GM19438 (cell line): ENCODE measurements around the gene HOXA13.

Experiments used
- ATAC-seq: cut with Tn5 transposase; IDR thresholded peaks from one replicate; pipeline ENCODE4 v1.9.1; 2021; ENCODE audit warnings: low read depth; ENCODE audit not compliant: unreplicated experiment

HOXA13 gene

DNA sequence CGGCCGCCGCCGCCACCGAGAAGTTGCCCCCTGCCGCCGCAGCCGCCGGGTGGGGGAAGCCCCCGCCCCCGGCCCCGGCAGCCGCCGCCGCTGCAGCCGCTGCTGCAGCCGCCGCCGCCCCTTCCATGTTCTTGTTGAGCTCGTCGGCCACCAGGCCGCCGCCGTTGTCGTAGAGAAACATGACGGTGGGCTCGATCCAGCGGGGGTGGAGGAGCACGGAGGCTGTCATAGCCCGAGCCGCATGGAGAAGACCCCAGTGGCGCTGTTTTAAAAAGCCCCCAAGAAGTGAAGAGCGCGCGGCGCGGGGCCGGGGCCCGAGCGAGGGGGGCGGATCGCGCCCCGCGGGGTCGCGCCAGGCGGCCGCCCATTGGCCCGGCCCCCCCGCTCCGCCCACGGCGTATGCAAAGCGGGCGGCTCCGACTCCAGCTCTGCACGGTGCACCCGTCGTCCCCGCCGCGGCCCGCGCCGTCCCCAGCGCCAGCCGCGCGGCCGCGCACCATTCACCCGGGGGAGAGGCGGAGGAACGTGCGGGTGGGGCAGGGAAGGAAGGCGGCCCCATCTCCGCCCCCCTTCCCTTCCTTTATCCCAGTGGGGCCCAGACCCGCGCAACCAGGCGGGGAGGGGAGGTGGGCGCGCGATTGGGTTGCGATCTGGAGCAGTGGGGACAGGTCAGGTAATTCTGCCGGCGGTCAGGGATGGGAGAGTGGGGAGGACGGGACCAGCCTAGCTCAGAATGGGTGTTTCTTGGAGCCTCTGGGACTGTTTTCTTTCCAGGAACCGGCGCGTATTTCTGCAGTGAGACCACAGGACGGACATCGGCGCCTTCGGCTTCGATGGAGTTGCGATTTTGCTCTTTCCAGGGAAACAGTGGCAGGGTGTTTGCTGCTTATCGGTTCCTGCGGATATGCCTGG lies at the start of gene HOXA13:
HOXA13 (minus strand) TSS at position 243 of the 912 bp plus-strand sequence; CDS start at position 229, 14 bp downstream.
- peak; percentile 71 for ATAC-seq

DNA sequence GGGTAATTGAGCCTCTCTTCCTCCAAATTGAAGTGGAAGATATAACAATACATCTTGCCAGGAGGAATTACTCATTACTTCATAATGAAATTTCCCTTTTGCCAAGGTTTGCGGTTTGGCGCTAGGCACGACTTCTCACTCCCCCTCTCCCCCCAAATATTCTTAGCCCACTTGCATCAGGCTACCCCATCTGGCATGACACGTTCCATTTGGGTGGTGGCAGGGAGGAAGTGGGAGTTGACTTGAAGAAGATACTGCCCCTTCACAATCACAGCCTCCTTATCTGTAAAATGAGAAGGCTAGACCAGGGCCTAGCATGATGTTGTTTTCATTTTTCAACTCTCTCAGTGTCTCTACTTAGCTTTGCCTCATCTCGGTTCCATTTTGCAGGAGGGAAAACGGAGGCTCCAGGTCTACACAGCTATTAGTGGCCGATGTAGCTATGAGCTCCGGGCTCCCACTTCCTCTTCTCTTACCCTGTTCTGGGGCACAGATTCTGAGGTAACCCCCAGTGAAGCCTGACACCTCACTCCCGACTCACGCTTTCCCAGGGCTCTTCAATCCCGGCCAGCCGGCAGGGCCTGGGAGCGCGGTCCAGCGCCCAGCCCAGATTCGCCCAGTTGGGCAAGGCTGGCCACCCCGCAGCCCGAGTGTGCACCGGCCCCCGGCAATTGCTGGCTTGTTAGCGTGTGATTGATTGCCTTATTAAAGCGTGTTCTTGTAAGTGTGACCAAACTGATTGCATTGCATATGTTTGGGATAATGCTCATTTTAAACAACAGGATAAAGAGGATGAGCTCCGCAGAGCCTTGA lies 49.2 kb upstream of the HOXA13 start:
- ATAC-seq, result no peak

DNA sequence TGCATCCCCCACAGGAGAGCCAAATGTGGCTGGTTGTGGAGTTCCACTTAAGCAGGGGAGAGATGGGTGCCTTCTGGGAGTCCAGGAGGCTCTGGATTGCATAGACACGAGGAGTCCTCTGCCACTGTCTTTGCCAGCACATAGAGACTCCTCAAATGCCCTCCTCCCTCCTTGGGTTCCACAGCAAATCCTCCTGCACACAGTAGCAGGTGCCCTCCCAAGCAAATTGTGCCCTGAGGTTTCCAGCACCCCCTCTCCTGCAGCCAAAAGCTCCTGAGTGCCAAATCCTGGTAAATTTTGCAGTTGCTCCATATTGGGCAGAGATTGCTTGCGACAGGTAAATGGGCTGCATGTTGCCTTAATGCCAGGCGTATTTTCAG lies 48.5 kb upstream of the HOXA13 start:
- ATAC-seq, result no peak

- no peak for ATAC-seq
Observed at GRCh38 chr7:27247452-27248426, 47.8 kb upstream of the HOXA13 start.

DNA sequence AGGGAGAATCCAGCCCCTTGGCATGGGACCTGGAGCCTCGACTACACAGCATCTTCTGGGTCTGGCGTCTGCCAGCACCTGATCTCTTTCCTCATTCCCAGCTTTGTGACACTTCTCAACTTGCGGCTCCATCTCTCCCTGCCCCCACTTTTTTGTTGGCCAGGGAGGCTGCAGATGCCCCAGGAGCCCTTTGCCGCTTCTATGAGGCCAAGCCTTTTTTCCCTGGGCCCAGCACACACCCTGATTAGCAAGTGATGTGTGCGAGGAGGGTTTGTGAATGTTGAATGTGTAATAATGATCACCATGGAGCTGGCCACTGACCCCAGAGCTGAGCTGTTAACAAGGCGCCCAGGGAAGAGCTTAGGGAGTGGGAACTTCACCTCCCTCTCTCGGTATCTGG lies 47.1 kb upstream of the HOXA13 start:
- ATAC-seq, result no peak

DNA sequence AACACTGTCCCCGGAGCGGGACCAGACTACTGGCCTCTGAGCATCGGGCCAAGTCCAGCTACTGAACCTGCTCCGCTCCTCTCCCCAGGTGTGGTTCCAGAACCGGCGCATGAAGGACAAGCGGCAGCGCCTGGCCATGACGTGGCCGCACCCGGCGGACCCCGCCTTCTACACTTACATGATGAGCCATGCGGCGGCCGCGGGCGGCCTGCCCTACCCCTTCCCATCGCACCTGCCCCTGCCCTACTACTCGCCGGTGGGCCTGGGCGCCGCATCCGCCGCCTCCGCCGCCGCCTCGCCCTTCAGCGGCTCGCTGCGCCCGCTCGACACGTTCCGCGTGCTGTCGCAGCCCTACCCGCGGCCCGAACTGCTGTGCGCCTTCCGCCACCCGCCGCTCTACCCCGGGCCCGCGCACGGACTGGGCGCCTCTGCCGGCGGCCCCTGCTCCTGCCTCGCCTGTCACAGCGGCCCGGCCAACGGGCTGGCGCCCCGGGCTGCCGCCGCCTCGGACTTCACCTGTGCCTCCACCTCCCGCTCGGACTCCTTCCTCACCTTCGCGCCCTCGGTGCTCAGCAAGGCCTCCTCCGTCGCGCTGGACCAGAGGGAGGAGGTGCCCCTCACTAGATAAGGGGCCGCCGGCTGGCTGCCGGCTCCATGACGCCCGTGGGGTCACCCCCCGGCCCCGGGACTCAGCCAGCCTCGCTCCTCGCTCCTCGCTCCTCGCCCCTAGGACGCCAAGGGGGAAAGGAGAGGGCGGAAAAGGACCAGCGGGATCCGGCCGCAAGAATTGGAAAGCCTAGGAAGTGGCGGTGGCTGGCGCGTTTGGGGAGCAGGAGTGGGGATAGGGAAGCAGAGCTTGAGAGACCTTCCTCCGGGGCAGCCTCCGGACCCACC lies 46.2 kb upstream of the HOXA13 start:
- no peak for ATAC-seq

DNA sequence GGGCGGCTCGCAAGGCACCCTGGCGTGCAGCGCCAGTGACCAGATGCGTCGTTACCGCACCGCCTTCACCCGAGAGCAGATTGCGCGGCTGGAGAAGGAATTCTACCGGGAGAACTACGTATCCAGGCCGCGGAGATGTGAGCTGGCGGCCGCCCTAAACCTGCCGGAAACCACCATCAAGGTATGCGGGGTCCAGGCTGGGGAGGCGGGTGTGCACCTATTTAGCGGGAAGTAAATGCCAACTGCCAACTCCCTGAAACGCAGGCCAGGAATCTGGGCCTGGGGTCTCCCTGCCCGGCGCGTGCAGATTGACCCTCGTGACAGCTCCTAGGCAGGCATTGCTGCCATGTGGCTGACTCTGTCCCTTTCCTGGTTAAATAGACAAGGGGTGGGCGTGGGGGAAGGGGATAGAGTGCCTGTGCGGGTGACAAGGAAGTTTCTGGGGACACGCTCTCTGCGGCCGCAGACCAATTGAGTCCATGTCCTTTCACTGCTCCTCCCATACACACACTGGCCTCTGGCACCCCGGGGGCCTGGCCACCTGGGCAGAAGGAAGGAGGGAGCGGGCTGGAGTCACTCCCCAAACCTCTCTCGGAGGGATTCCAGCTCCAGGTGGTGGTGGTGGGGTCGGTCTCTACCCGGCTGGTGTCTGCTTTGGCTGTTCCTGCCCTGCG lies 45.4 kb upstream of the HOXA13 start:
- ATAC-seq, result no peak

DNA sequence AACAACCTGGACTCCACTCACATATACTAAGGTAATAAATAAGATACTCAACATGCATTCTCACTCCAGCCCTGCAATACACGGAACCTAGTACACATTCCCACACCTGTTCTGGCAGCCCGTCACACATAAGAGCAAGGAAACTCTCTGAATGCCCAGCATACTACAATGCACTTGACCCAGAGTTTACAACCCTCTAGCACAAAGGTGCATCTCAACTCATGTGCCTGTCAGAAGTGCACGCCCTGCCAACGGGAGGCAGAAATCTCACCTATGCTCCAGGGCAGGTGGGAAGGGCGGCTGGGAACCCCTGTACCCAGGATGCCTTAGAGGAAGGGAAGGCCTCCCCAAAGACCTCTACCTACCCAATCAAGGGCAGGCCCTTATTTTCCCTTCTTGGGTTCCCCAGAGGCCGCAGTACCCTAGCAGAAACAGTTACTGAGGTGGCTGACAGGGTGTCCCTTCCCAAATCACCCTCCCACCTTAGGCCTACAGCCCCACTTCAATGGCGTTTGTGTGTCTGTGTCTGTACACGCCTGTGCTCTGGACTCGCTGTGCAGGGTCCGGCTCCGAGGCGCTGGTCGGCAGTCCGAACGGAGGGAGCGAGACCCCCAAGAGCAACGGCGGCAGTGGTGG lies 44.7 kb upstream of the HOXA13 start:
- ATAC-seq, result no peak

- no peak for ATAC-seq
Observed at GRCh38 chr7:27243340-27244163, 43.7 kb upstream of the HOXA13 start.

DNA sequence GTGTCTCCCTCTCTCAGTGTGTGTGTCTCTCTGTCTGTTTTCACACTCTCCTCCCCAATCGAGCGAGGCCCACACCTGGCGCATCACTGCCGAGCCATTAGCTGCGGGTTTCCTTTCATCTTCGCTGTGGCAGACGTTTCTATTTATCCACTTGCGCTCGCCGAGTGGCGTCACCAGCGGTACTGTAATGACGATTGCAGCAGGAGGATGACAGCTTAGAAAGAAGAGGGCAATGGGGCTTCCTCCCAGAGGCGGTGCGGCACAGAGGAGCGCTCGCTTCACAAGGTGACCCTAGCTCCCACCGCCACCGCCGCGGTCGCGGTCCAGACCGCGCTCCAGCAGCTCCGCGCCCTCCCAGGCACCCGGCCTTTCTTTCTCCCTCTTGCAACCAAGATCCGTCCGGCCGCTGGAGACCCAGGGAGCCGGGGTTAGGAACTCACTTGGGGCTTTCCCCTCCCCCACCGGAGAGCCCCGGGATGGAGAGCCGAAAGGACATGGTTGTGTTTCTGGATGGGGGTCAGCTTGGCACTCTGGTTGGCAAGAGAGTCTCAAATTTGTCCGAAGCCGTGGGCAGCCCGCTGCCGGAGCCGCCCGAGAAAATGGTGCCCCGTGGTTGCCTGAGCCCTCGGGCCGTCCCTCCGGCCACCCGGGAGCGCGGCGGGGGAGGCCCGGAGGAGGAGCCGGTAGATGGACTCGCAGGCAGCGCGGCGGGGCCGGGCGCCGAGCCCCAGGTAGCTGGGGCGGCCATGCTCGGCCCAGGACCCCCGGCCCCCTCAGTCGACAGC lies 42.9 kb upstream of the HOXA13 start, which contains the start of gene EVX1:
EVX1 (plus strand) TSS at position 248 of the 785 bp plus-strand sequence; CDS start at position 477, 229 bp downstream.
- no peak for ATAC-seq

GRCh38 chr7:27242154-27242553 lies 42.3 kb upstream of the HOXA13 start:
- ATAC-seq, result no peak

- ATAC-seq, result no peak
Observed at GRCh38 chr7:27241189-27242056, 41.5 kb upstream of the HOXA13 start.

GRCh38 chr7:27240015-27240731 lies 40.3 kb upstream of the HOXA13 start:
- ATAC-seq, result no peak

DNA sequence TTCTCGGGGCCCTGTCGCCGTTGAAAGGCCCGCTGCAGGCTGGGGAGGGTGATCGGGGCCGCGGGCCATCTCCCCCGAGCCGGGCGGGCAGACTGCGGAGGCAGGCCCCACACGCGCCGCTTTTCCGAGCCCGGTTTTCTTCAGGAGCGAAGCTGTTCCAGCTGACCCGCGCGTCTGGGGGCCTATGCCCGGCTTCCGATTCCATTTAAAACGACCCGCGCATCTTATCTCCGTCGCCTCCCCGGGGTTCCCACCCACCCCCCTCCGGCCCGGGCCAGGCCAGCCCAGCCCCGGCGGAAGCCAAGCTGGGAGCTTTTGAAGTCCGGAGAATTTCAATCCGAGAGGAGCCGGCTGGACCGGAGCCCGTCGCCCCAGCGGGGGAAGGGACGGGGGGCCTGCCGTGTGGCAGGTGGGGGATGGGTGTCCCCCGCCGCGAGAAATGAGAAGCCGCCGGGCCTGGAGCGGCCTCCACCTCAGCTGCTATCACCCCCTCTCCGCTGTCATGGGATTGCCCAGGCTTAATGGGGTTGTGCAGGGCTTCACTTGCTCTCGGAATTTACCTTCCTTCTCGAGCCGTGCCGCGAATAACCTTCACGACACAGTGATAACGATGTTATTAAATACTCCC lies 39.6 kb upstream of the HOXA13 start:
- no peak for ATAC-seq

DNA sequence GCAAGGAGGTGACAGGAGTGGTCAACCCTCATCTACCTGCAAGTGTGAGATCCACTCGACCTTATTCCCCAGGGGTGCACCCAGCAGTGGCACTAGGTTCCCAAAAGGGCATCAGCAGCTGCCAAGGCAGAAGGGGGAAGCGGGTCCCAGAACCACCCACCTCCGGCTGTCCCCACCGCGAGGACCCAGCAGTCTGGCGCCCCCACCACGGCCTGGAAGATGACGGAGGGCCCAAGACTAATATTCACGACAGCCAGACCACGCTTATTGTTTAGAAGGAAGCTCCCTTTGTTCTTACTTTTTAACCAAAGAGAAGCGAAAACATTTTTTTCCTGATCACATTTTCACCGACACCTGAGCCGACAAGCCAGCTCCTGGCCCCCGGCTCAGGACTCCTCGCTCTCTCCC lies 39.1 kb upstream of the HOXA13 start:
- ATAC-seq, result no peak
